GM12878 (cell line): ENCODE results near the gene DISC1. TPM values are rescaled to one million over a fixed set of nuclear protein-coding genes. Genes with fewer than 3 reads are reported as not detected.

Experiments used
- ATAC-seq: fragments of 200-7000 bp; cut with Tn5 transposase; 3 replicates; pipeline ENCODE4 v1.9.1; 2020; ENCODE audit warnings: mild to moderate bottlenecking, moderate library complexity
- BruUV-seq: library from RNA; stranded (reverse); fragments of 400-500 nt; replicated peaks from 2 replicates; lab custom pipeline; 2021; lab: Mats Ljungman, UMichigan
- CTCF ChIA-PET: fragments of 300-600 bp; sonication (Branson Sonifier 250); formaldehyde crosslinking; extraction: SDS; loops from one replicate; lab custom pipeline; 2021; ENCODE audit warnings: inconsistent platforms; lab: Yijun Ruan, JAX
- POLR2A ChIA-PET: fragments of 350-600 bp; formaldehyde crosslinking; extraction: SDS; loops from one replicate; lab custom pipeline; 2021; ENCODE audit warnings: inconsistent platforms; lab: Charles Lee
- RAD21 ChIA-PET: fragments of 300-600 bp; sonication (Branson Sonifier 250); formaldehyde crosslinking; loops from one replicate; lab custom pipeline; 2023; ENCODE audit warnings: antibody characterized with exemption; ENCODE audit not compliant: unreplicated experiment; lab: Charles Lee
- SMC1A ChIA-PET: fragments of 300-600 bp; sonication (Branson Sonifier 250); formaldehyde crosslinking; loops from one replicate; lab custom pipeline; 2023; ENCODE audit not compliant: unreplicated experiment, uncharacterized antibody; lab: Charles Lee
- DNase-seq: peaks from one replicate; pipeline ENCODE4 v3.0.0-alpha.2; 2011; ENCODE audit warnings: low read depth, low spot score
- FAIRE-seq: peaks from 3 replicates; lab custom pipeline; 2011; peaks lifted over from hg19 to GRCh38; lab: Jason Lieb, UNC
- H2AFZ ChIP-seq: 2 replicates; pipeline ENCODE4 v1.6.0; 2011; ENCODE audit warnings: low read depth, low read length, control low read depth; ENCODE audit not compliant: control insufficient read depth
- H3K27ac ChIP-seq: 2 replicates; pipeline ENCODE4 v1.5.1; 2011; ENCODE audit warnings: control low read depth; ENCODE audit not compliant: control insufficient read depth, insufficient read depth
- H3K27me3 ChIP-seq, 2 experiments: replicated peaks in 1 of 2; 2 replicates each; pipeline versions ENCODE4 v1.6.0 to v1.6.1; 2011; ENCODE audit warnings: low read length in 1 of 2; ENCODE audit not compliant: control insufficient read depth in 2 of 2, insufficient read depth in 2 of 2
- H3K36me3 ChIP-seq, 2 experiments: 2 replicates each; pipeline ENCODE4 v1.5.1; 2011; ENCODE audit warnings: low read length in 1 of 2; ENCODE audit not compliant: control insufficient read depth in 2 of 2, insufficient read depth in 2 of 2
- H3K4me1 ChIP-seq: 2 replicates; pipeline ENCODE4 v1.6.1; 2011; ENCODE audit warnings: mild to moderate bottlenecking, low read length, moderate library complexity, mixed read lengths; ENCODE audit not compliant: control insufficient read depth, insufficient read depth
- H3K4me2 ChIP-seq: 2 replicates; pipeline ENCODE4 v1.6.0; 2011; ENCODE audit warnings: control low read depth; ENCODE audit not compliant: control insufficient read depth, insufficient read depth
- H3K4me3 ChIP-seq: fragments of 200-600 bp; sonication (generic); 2 replicates; pipeline ENCODE4 v1.5.1; 2016
- H3K79me2 ChIP-seq: 2 replicates; pipeline ENCODE4 v1.6.0; 2011; ENCODE audit warnings: low read length; ENCODE audit not compliant: control insufficient read depth, insufficient read depth
- H3K9ac ChIP-seq: 2 replicates; pipeline ENCODE4 v1.8.0; 2011; ENCODE audit warnings: low read length, control low read depth, mixed read lengths; ENCODE audit not compliant: control insufficient read depth, insufficient read depth
- H3K9me3 ChIP-seq: replicated peaks from 3 replicates; pipeline ENCODE4 v1.5.1; 2011; ENCODE audit warnings: mild to moderate bottlenecking, low read length; ENCODE audit not compliant: control insufficient read depth, insufficient read depth
- H4K20me1 ChIP-seq: 2 replicates; pipeline ENCODE4 v1.6.0; 2011; ENCODE audit not compliant: control insufficient read depth, insufficient read depth
- BRCA1 ChIP-seq: IDR thresholded peaks from 2 replicates; pipeline ENCODE4 v1.6.1; 2011; ENCODE audit warnings: low read depth, low read length, improper control_type of control experiment
- EGR1 ChIP-seq, 2 experiments: IDR thresholded peaks; 1 replicate in 1 of 2; 2 replicates in 1 of 2; pipeline ENCODE4 v1.6.1; 2011 to 2012; ENCODE audit warnings: low read depth in 2 of 2, low read length in 2 of 2, borderline replicate concordance in 1 of 2, mild to moderate bottlenecking in 1 of 2, moderate library complexity in 1 of 2
- RELA ChIP-seq: fragments of 450-650 bp; IDR thresholded peaks from 2 replicates; pipeline ENCODE4 v1.8.0; 2014; ENCODE audit warnings: borderline replicate concordance; ENCODE audit not compliant: partially characterized antibody
- RFX5 ChIP-seq: IDR thresholded peaks from 2 replicates; pipeline ENCODE4 v1.6.1; 2011; ENCODE audit warnings: low read depth, low read length, improper control_type of control experiment
- YBX1 ChIP-seq: fragments of 450-650 bp; IDR thresholded peaks from 2 replicates; pipeline ENCODE4 v1.6.1; 2016; ENCODE audit warnings: antibody characterized with exemption
- WGBS: methylation state at CpG from one replicate; pipeline ENCODE4 v1.1.6; 2016; ENCODE audit warnings: low lambda C conversion rate; ENCODE audit not compliant: insufficient replicate concordance, insufficient coverage; ENCODE audit errors: missing lambda C conversion rate; 5-methylcytosine and 5-hydroxymethylcytosine counted together
- in situ Hi-C: fragments of 300-500 bp; cut with MboI; formaldehyde crosslinking; loops from 9 replicates; pipeline ENCODE4 v1.14.3; 2018; ENCODE audit warnings: mixed read lengths
- intact Hi-C: fragments of 100-400 bp; cut with micrococcal nuclease; formaldehyde crosslinking; loops from one replicate; pipeline ENCODE4 v1.14.2; 2022; ENCODE audit not compliant: unreplicated experiment
- polyA plus RNA-seq, 11 experiments: library from polyadenylated mRNA; depleted of rRNA in 4 of 11; unstranded in 6 of 11; stranded (reverse) in 5 of 11; fragments of >200 nt; fragmentation: Nextera tagmentation in 4 of 11; fragmentation: Illumina TruSeq in 1 of 11; extraction: Ambion mirVana in 4 of 11; extraction: Trizol in 1 of 11; gene quantifications; 1 replicate in 1 of 11; 2 replicates in 10 of 11; pipeline versions ENCODE4 v1.2.1 to v1.2.3, GENCODE V29; 2011 to 2016; ENCODE audit warnings: inconsistent platforms in 2 of 11, missing spikeins in 2 of 11, low read depth in 1 of 11
- total RNA-seq, 4 experiments: library from RNA; depleted of rRNA in 3 of 4; stranded (reverse); fragments of >200 nt in 3 of 4; fragmentation: Illumina TruSeq in 1 of 4; extraction: Trizol in 1 of 4; gene quantifications; 2 replicates each; pipeline versions ENCODE4 v1.2.1 to v1.2.3, GENCODE V29; 2013 to 2021
- TF ChIP-seq, protein P1 (sequence below): fragments of 450-650 bp; IDR thresholded peaks from 2 replicates; pipeline ENCODE4 v1.6.1; 2017; ENCODE audit warnings: mild to moderate bottlenecking, moderate library complexity
- TF ChIP-seq, protein P2 (sequence below): fragments of 450-650 bp; IDR thresholded peaks from 2 replicates; pipeline ENCODE4 v1.6.1; 2017; ENCODE audit warnings: borderline replicate concordance
- TF ChIP-seq, protein P3 (sequence below): fragments of 450-650 bp; IDR thresholded peaks from 2 replicates; pipeline ENCODE4 v1.6.1; 2016; ENCODE audit warnings: mild to moderate bottlenecking, moderate library complexity, borderline replicate concordance

DISC1 gene
- total and polyA plus RNA-seq, 10 of the 15 experiments (the other 5 are each of a cell fraction or from before 2014, with no cell fraction given), result 0.05 to 0.72 (median 0.19) TPM; not detected in 1

DNA sequence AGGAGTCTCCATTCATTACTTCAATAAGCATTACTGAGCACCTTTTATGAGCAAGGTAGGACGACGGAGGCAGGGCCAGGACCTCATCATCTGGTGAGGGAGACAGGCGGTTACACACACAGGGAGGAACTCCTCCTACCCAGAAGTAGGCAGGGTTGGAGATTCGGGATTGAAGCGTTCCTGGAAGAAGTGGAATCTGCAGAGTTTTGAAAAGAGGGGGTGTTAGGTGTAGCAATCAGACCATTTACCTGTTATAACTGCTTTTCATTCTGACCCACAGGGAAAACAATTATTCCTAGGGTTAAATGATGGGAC, 392.4 kb downstream of the DISC1 start:
- no peaks in the 10 kb centered on the region for H3K36me3 ChIP-seq
- ChIA-PET RAD21 (no interaction called here), SMC1A (no interaction called here), POLR2A (no interaction called here), CTCF (no interaction called here)
- H3K9me3 ChIP-seq, result no peaks in the 10 kb centered on the region
- H3K27me3 ChIP-seq, result no peaks in the 10 kb centered on the region; a peak in 2 of 4 replicates
- no peaks in the 10 kb centered on the region for H3K79me2 ChIP-seq
- H3K4me3 ChIP-seq, result no peak overlapping the region
- in situ Hi-C loops, result no loop called here
- DNase-seq (no peak), FAIRE-seq (no peak), ATAC-seq (no peak)
- no peak for TF ChIP-seq RELA
- no peaks in the 10 kb centered on the region for H4K20me1 ChIP-seq
- intact Hi-C loops, result no loop called here
- no peak overlapping the region for H3K27ac ChIP-seq
- no peak overlapping the region for H3K4me2 ChIP-seq
- 18% methylated on average over 5 of the region's 5 CpGs for WGBS
- BruUV-seq, result no TSS peak
- no peak overlapping the region for H2AFZ ChIP-seq
- H3K4me1 ChIP-seq, result no peaks in the 10 kb centered on the region
- no peak overlapping the region for H3K9ac ChIP-seq

DNA sequence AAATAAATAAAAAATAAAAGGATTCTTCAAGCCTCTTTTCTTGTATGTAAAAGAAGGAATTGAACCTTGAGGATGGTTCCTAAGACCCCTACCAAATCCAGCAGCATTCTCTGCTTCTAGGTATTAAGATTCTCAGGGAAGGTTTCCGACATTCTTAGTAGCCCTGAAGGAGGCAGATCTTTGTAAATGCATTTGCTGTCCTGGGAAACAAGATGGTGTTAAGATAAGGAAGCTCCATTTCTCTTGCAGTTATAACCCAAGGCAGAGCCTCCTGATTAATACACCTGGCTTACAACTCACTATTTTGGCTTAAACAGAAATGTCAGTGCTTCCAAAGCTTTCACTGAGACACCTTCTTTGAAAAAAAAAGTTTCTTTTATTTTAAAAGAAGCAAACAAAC, 393.8 kb downstream of the DISC1 start:
- Histone ChIP-seq H3K27ac (no peak overlapping the region), H3K4me2 (no peak overlapping the region), H3K9ac (no peak overlapping the region), H2AFZ (no peak overlapping the region), H3K4me3 (no peak overlapping the region), H3K36me3 (no peaks in the 10 kb centered on the region), H3K9me3 (no peaks in the 10 kb centered on the region), H4K20me1 (no peaks in the 10 kb centered on the region), H3K27me3 (no peaks in the 10 kb centered on the region; a peak in 1 of 4 replicates), H3K79me2 (no peaks in the 10 kb centered on the region), H3K4me1 (no peaks in the 10 kb centered on the region)
- ATAC-seq (no peak), FAIRE-seq (no peak), DNase-seq (no peak)
- in situ Hi-C loops, result no loop called here
- ChIA-PET POLR2A (no interaction called here), CTCF (no interaction called here), RAD21 (no interaction called here), SMC1A (no interaction called here)
- 88% methylated on average over 1 of the region's 1 CpG for WGBS
- intact Hi-C loops, result no loop called here
- BruUV-seq, result no TSS peak
- TF ChIP-seq BRCA1 (no peak), RFX5 (no peak), YBX1 (no peak), EGR1 (IDR thresholded peaks at IDR 0.05; ENCODE audit: borderline replicate concordance in 1 of 2, low read depth in 2 of 2, low read length in 2 of 2) (no peak)
- TF ChIP-seq, protein P1, sequence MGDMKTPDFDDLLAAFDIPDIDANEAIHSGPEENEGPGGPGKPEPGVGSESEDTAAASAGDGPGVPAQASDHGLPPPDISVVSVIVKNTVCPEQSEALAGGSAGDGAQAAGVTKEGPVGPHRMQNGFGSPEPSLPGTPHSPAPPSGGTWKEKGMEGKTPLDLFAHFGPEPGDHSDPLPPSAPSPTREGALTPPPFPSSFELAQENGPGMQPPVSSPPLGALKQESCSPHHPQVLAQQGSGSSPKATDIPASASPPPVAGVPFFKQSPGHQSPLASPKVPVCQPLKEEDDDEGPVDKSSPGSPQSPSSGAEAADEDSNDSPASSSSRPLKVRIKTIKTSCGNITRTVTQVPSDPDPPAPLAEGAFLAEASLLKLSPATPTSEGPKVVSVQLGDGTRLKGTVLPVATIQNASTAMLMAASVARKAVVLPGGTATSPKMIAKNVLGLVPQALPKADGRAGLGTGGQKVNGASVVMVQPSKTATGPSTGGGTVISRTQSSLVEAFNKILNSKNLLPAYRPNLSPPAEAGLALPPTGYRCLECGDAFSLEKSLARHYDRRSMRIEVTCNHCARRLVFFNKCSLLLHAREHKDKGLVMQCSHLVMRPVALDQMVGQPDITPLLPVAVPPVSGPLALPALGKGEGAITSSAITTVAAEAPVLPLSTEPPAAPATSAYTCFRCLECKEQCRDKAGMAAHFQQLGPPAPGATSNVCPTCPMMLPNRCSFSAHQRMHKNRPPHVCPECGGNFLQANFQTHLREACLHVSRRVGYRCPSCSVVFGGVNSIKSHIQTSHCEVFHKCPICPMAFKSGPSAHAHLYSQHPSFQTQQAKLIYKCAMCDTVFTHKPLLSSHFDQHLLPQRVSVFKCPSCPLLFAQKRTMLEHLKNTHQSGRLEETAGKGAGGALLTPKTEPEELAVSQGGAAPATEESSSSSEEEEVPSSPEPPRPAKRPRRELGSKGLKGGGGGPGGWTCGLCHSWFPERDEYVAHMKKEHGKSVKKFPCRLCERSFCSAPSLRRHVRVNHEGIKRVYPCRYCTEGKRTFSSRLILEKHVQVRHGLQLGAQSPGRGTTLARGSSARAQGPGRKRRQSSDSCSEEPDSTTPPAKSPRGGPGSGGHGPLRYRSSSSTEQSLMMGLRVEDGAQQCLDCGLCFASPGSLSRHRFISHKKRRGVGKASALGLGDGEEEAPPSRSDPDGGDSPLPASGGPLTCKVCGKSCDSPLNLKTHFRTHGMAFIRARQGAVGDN, result no peak
- TF ChIP-seq, protein P2, sequence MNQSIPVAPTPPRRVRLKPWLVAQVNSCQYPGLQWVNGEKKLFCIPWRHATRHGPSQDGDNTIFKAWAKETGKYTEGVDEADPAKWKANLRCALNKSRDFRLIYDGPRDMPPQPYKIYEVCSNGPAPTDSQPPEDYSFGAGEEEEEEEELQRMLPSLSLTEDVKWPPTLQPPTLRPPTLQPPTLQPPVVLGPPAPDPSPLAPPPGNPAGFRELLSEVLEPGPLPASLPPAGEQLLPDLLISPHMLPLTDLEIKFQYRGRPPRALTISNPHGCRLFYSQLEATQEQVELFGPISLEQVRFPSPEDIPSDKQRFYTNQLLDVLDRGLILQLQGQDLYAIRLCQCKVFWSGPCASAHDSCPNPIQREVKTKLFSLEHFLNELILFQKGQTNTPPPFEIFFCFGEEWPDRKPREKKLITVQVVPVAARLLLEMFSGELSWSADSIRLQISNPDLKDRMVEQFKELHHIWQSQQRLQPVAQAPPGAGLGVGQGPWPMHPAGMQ, result no peak
- TF ChIP-seq, protein P3, sequence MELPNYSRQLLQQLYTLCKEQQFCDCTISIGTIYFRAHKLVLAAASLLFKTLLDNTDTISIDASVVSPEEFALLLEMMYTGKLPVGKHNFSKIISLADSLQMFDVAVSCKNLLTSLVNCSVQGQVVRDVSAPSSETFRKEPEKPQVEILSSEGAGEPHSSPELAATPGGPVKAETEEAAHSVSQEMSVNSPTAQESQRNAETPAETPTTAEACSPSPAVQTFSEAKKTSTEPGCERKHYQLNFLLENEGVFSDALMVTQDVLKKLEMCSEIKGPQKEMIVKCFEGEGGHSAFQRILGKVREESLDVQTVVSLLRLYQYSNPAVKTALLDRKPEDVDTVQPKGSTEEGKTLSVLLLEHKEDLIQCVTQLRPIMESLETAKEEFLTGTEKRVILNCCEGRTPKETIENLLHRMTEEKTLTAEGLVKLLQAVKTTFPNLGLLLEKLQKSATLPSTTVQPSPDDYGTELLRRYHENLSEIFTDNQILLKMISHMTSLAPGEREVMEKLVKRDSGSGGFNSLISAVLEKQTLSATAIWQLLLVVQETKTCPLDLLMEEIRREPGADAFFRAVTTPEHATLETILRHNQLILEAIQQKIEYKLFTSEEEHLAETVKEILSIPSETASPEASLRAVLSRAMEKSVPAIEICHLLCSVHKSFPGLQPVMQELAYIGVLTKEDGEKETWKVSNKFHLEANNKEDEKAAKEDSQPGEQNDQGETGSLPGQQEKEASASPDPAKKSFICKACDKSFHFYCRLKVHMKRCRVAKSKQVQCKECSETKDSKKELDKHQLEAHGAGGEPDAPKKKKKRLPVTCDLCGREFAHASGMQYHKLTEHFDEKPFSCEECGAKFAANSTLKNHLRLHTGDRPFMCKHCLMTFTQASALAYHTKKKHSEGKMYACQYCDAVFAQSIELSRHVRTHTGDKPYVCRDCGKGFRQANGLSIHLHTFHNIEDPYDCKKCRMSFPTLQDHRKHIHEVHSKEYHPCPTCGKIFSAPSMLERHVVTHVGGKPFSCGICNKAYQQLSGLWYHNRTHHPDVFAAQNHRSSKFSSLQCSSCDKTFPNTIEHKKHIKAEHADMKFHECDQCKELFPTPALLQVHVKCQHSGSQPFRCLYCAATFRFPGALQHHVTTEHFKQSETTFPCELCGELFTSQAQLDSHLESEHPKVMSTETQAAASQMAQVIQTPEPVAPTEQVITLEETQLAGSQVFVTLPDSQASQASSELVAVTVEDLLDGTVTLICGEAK, result no peak
